Kidney epithelial cell (primary cell): ENCODE results near the gene CLEC4G. TPM values are rescaled to one million over a fixed set of nuclear protein-coding genes. Genes with fewer than 3 reads are reported as not detected.

Experiments
- DNase-seq: peaks from one replicate; pipeline ENCODE4 v3.0.0-alpha.2; 2010; ENCODE audit warnings: low read depth
- H3K27me3 ChIP-seq: 2 replicates; pipeline ENCODE4 v1.6.0; 2011; ENCODE audit warnings: low read length; ENCODE audit not compliant: control insufficient read depth, insufficient read depth
- H3K36me3 ChIP-seq: 2 replicates; pipeline ENCODE4 v1.5.1; 2011; ENCODE audit warnings: low read length; ENCODE audit not compliant: control insufficient read depth, insufficient read depth
- H3K4me3 ChIP-seq: 2 replicates; pipeline ENCODE4 v1.5.1; 2011; ENCODE audit warnings: low read depth, mild to moderate bottlenecking, control low read depth, low read length
- total RNA-seq: library from RNA; depleted of rRNA; stranded (reverse); fragments of >200 nt; gene quantifications from 2 replicates; pipeline ENCODE4 v1.2.3, GENCODE V29; 2015
- TF ChIP-seq, protein P1 (sequence below): IDR thresholded peaks from 2 replicates; pipeline ENCODE4 v1.5.1; 2011; ENCODE audit warnings: mild to moderate bottlenecking, moderate library complexity, low read length, control low read depth, inconsistent platforms; ENCODE audit not compliant: insufficient read depth, poor library complexity, severe bottlenecking

Gene CLEC4G
- total RNA-seq, 1 donor from 2014 or later = not detected

DNA sequence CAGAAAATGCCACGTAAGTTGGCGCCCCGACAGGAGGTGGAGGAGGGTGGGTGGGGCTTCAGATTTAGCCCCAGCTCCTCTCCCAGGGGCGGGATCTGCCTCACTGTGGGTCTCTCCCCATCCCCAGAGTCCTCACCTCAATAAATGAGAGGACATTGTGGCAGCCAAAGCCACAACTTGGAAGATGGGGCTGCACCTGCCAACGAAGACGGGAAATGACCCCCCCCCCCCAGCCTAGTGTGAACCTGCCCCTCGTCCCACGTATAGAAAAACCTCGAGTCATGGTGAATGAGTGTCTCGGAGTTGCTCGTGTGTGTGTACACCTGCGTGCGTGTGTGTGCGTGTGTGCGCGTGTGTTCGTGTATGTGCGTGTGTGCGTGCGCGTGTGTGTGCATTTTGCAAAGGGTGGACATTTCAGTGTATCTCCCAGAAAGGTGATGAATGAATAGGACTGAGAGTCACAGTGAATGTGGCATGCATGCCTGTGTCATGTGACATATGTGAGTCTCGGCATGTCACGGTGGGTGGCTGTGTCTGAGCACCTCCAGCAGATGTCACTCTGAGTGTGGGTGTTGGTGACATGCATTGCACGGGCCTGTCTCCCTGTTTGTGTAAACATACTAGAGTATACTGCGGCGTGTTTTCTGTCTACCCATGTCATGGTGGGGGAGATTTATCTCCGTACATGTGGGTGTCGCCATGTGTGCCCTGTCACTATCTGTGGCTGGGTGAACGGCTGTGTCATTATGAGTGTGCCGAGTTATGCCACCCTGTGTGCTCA is 52.7 kb downstream of the CLEC4G start:
- Histone ChIP-seq H3K27me3 (peaks cover 17% of the 10 kb centered on the region), H3K4me3 (no peak overlapping the region), H3K36me3 (no peaks in the 10 kb centered on the region)
- TF ChIP-seq, protein P1, sequence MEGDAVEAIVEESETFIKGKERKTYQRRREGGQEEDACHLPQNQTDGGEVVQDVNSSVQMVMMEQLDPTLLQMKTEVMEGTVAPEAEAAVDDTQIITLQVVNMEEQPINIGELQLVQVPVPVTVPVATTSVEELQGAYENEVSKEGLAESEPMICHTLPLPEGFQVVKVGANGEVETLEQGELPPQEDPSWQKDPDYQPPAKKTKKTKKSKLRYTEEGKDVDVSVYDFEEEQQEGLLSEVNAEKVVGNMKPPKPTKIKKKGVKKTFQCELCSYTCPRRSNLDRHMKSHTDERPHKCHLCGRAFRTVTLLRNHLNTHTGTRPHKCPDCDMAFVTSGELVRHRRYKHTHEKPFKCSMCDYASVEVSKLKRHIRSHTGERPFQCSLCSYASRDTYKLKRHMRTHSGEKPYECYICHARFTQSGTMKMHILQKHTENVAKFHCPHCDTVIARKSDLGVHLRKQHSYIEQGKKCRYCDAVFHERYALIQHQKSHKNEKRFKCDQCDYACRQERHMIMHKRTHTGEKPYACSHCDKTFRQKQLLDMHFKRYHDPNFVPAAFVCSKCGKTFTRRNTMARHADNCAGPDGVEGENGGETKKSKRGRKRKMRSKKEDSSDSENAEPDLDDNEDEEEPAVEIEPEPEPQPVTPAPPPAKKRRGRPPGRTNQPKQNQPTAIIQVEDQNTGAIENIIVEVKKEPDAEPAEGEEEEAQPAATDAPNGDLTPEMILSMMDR = no peak
- no peak for DNase-seq

Other genes starting within 250 kb of the CLEC4G start
- 5.5 and 8.9 TPM in 2 replicates for gene PEX11G, start 243.1 kb downstream of the CLEC4G start, total RNA-seq
- gene ZNF358, start 216.0 kb downstream of the CLEC4G start, total RNA-seq = 67.4 and 76.1 TPM in 2 replicates
- 13.7 and 15.3 TPM in 2 replicates for gene MCOLN1, start 209.5 kb downstream of the CLEC4G start, total RNA-seq
- 134 and 163 TPM in 2 replicates for gene PNPLA6, start 196.4 kb downstream of the CLEC4G start, total RNA-seq
- gene CAMSAP3, start 136.2 kb downstream of the CLEC4G start, total RNA-seq = 12.6 and 17.2 TPM in 2 replicates
- 48.1 and 53.5 TPM in 2 replicates for gene XAB2, start 102.6 kb downstream of the CLEC4G start, total RNA-seq
- 9.9 and 30.2 TPM in 2 replicates for gene PET100, start 102.3 kb downstream of the CLEC4G start, total RNA-seq
- gene PCP2, start 98.4 kb downstream of the CLEC4G start, total RNA-seq = 0.75 TPM in 1 of 2 replicates, not detected in the other
- 65.7 and 73.9 TPM in 2 replicates for gene STXBP2, start 95.0 kb downstream of the CLEC4G start, total RNA-seq
- 1.7 TPM in 1 of 2 replicates, not detected in the other for gene RETN, start 63.1 kb downstream of the CLEC4G start, total RNA-seq
- gene MCEMP1, start 55.0 kb downstream of the CLEC4G start, total RNA-seq = not detected in 2 replicates
- gene TRAPPC5, start 51.3 kb downstream of the CLEC4G start, total RNA-seq = 117 and 148 TPM in 2 replicates
- gene FCER2, start 30.0 kb downstream of the CLEC4G start, total RNA-seq = not detected in 2 replicates
- gene CD209, start 15.4 kb upstream of the CLEC4G start, total RNA-seq = 0.04 and 0.07 TPM in 2 replicates
- gene CLEC4M, start 31.1 kb upstream of the CLEC4G start, total RNA-seq = 0.27 TPM in 1 of 2 replicates, not detected in the other
- gene EVI5L, start 98.1 kb upstream of the CLEC4G start, total RNA-seq = 9.9 and 16.4 TPM in 2 replicates
- 1.0 and 1.2 TPM in 2 replicates for gene PRR36, start 142.3 kb upstream of the CLEC4G start, total RNA-seq
- gene LRRC8E, start 156.4 kb upstream of the CLEC4G start, total RNA-seq = 11.6 and 15.1 TPM in 2 replicates
- gene MAP2K7, start 171.8 kb upstream of the CLEC4G start, total RNA-seq = 15.0 and 19.7 TPM in 2 replicates
- gene TGFBR3L, start 182.7 kb upstream of the CLEC4G start, total RNA-seq = 0.14 and 4.5 TPM in 2 replicates
- 32.0 and 33.3 TPM in 2 replicates for gene SNAPC2, start 188.2 kb upstream of the CLEC4G start, total RNA-seq
- gene CTXN1, start 194.0 kb upstream of the CLEC4G start, total RNA-seq = 15.7 and 16.1 TPM in 2 replicates
- 80.5 and 83.9 TPM in 2 replicates for gene TIMM44, start 211.6 kb upstream of the CLEC4G start, total RNA-seq